ENCODE results near the gene FOXD2.

GRCh38 chr1:47423872-47424271, 14.0 kb upstream of the FOXD2 start:
- no peak for TF ChIP-seq CTCF (IDR thresholded peaks at IDR 0.05)
- no peak for TF ChIP-seq ZFX (IDR thresholded peaks at IDR 0.05; ENCODE audit: borderline replicate concordance)
